HPDE6-E6E7 (cell line): Measurements from ENCODE around the gene INO80B.
"Not testable (repeated sequence)": the region's sequence is repeated elsewhere in the genome, so short reads cannot be mapped to it uniquely, and the experiment has no call there.

ENCODE experiments used
- DNase-seq: peaks from one replicate; pipeline ENCODE4 v3.0.0; 2011; ENCODE audit warnings: missing footprints; ENCODE audit errors: extremely low spot score

INO80B gene

DNA sequence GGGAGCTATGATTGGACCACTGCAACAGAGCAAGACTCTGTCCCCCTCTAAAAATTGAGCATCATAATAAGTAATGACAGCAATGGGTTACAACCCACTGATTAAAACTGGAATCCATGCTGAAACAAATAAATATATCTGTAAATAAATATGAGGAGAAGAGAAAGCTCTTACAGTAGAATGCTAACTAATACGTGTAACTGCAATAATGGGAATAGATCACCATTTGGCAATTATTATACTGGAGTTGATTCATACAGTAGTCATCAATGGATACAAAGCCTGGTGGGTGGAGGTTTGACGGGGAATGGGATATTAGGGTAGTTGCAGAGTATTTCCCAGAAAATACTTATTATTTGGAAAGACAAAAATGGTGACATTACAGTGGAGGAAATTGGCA is 6.1 kb upstream of the INO80B start:
- no peak for DNase-seq

DNA sequence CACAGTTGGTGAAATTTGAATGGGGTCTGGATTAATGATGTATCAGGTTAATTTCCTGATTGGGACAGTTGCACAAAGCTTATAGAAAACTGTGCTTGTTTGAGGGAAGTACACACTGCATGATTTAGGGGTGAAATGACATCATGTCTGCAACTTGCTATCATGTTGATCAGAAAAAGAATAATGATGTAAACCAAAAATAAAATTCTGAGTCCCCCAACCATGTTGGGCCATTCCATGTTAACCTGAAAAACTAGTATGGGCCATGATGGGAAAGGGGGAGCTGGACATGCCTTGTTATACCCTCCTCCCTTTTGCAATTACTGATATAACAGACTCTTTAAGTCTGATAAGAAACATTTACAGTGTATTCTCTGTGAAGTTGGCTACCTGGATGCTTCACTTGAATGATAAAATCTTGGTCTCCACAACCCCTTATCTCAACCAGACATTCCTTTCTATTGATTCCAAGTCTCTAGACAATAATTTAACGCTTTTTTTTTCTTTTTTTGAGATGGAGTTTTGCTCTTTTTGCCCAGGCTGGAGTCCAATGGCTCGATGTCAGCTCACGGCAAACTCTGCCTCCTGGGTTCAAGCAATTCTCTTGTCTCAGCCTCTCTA is 4.2 kb upstream of the INO80B start:
- DNase-seq, result no peak

DNA sequence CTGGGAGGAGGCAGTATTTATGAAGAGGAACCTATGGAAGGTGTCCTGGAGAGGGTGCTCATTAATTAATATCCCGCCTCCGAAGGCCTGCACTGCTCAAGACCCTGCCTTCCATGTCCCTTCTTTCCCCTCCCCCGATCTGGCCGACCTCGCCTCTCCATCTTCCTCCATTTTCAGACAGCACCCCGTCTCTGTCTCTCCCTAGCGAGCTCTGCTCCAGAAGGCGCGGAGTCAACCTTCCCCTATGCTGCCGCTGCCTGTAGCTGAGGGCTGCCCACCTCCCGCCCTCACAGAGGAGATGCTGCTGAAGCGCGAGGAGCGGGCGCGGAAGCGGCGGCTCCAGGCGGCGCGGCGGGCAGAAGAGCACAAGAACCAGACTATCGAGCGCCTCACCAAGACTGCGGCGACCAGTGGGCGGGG is 2.3 kb downstream of the INO80B start:
- no peak for DNase-seq

DNA sequence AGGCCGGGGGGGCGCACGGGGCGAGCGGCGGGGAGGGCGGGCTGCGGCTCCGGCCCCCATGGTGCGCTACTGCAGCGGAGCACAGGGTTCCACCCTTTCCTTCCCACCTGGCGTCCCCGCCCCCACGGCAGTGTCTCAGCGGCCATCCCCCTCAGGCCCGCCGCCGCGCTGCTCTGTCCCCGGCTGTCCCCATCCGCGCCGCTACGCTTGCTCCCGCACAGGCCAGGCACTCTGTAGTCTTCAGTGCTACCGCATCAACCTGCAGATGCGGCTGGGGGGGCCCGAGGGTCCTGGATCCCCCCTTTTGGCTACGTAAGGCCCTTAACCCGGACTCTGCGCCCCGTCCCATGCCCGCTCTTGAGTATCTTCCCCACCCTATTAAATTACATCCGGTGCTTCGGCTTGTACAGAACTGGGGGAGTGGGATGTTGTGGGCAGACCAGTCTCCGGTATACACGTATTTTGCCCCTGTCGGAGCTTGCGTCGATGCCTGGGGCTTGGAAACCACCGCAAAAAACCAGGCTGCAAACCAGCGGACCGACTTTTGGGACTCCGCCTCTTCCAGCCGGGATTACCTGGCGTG is 2.8 kb downstream of the INO80B start:
- no peak for DNase-seq

DNA sequence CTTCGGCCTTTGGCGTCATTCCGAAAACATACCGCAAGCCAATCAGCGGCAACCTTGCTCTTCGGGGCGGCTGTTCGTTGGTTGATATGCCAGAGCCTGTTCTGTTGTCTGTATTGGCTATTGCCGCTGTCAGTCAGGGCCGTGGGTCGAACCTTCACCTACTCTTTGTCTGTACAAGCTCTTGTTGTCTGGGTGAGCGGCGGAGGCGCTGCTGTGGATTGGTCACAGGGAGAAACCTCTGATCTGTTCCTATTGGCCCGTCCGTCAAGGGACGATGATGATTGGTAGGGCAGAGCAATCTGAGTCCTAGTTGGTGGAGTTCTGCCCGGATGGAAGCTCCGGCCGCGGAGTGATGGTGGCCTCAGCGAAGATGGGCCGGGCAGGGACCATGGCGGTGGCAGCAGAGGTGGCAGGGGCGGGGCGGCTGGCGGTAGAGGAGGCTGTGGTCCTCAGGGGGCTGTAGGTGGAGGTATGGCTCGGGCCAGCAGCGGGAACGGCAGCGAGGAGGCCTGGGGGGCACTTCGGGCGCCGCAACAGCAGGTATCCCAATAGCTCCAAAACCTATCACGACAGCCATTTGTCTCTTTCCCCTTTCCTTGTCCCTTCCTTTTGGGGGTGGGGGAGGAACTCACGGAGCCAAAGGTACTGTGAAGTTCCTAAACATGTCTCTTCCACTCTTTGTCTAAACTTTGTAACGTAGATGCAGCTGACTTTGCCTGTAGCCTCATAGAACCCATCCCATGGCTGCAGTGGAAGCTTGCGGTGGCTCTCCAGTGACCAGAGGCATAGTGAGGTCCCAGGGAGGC is 3.4 kb downstream of the INO80B start, which contains the start of gene WBP1:
Gene WBP1 (plus strand): TSS at position 307 of the 806 bp plus-strand sequence. CDS start 165 bp downstream, at position 472.
- peak; percentile 98 for DNase-seq

DNA sequence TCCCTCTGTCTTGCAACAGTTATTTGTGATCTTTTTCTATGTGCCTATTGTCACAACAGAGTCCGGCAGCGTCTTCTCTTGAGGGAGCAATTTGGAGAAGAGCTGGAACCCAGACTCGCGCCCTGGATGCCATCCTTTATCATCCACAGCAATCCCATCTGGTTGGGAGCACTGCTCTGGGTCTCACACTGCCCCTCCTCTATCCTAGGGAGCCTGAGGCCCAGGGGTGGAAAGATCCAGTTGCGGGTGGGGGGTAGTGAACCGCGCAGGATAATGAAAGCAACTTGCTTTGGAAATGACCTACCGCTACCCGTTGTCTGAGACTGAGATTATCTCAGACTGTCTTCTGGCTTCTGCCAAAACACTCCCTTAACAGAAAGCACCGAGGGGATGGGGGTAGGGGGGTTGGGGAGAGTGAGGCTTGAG is 4.1 kb downstream of the INO80B start:
- no peak for DNase-seq

DNA sequence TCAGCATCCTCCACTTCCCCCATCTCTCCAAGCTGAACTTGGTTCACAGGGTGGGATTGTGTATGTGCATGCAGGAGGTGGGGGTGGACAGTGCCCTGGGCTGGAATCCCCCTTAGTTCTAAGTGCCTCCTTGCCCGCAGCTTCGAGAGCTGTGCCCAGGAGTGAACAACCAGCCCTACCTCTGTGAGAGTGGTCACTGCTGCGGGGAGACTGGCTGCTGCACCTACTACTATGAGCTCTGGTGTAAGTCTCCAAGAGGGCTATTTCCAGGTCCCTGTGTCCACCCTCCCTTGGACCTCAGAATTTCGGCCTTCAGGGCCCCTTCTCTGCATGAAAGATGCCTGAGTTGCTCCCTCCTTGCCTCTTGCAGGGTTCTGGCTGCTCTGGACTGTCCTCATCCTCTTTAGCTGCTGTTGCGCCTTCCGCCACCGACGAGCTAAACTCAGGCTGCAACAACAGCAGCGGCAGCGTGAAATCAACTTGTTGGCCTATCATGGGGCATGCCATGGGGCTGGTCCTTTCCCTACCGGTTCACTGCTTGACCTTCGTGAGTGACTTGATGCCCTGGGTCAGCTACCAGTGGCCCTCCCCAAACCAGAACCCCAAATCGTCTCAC is 4.7 kb downstream of the INO80B start:
- DNase-seq, result not testable (repeated sequence)

DNA sequence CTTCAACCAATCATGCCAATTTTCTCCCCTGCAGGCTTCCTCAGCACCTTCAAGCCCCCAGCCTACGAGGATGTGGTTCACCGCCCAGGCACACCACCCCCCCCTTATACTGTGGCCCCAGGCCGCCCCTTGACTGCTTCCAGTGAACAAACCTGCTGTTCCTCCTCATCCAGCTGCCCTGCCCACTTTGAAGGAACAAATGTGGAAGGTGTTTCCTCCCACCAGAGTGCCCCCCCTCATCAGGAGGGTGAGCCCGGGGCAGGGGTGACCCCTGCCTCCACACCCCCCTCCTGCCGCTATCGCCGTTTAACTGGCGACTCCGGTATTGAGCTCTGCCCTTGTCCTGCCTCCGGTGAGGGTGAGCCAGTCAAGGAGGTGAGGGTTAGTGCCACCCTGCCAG is 5.3 kb downstream of the INO80B start:
- not testable (repeated sequence) for DNase-seq

DNA sequence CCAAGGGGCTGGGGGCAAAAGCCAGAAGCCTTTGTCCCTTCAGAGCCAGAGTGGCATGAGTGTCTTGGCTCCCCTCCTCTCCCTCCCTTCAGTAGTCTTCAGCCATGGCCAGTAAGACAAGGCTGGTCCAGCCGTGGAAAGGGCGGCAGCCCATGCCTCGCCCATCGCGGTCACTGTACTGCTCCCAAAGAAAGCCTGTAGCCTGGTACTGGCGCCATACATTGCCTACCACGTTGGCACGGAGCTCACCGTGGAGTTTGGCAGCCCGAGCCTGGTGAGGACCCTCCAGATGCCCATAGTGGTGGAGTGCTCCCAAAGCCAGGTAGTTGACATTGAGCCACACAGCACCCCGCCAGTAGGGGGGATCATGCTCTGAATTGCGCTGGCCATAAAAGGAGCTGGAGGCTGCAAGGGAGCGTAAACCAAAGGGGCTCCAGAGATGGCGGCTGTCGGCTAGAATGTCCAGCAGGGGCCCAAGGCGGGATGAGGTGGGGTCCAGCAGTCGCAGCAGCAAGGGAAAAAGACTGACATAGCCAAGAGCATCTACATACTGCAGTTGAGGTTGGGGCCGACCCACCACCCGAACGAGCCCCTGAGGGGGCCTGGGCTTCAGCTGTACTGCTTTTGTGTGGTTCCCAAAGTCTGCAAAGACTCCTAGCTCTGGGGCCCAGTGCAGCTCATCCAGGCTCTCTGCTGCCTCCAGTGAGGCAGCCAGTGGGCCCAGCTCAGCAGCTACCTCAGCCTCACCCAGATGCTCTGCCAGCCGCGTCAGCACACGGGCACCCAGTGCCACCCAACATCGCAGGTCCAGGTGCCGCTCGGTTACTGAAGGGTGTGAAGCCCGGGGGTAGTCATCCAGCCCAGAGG is 6.5 kb downstream of the INO80B start:
- no peak for DNase-seq

DNA sequence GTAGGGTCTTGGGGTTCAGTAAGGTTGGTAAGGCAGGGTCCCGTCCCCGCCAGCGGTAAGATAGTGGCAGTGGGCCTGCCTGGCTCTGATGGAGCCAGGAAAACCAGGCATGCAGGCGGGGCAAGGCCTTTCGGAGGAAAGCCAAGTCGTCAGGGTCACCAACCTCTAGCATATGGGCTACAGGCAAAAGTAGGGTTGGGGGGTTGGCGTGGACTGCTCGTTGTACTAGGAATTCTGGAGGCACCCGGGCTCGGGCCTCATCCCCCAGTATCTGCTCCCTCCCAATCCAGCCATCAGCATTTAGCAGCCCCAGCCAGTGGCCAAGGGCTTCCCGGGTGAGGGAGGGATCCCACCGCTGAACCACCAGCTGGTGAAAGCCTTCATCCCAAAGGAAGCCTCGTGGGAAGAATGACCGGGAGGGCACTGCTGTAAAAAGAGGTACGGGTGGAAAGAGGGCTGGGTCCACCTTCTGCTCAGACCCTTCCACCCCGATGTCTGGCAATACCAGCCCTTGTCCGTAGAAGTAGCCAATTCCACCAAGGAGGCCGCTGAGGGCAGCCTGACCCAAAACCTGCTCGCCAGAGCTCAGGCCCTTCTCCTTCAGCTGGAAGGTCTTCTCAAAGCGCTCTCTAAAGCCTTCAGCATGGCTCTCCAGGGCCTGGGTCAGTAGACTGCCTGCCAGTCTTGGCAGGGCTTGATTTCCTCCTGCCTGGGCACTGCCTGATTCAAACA is 7.3 kb downstream of the INO80B start:
- no peak for DNase-seq

DNA sequence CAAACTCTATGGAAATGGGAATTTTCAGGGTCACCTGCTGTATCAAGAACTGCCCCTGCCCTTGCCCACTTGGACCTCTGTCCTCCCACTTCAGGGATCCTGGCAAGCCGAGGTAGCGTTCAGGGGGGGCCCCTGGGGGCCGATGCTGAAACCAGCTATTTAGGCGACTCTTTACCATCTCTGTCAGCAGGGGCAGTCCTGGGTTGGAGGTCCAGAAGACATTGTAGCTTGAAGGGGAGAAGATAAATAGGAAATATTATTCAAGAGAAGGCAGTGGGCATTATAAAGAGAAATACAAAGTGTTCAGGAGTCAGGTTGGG is 7.9 kb downstream of the INO80B start:
- DNase-seq, result no peak

DNA sequence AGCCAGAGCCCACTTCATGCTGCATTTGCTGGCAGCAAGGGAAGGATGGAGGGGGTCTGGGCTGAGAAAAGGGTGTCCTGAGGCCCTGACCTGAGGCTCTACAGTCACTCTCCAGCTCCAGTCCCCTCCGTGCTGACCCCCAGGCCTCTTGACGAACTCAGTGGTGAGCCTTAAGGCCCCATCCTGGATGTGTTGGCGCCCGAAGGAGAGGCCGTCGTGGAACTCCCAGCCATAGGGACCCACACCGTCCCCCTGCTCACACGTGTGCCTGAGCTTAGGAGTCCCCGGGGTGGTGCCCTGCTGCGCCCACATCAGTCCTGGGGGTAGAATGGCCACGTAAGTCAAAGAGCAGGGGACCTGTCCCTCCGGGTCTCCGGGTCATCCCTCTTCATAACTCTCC is 9.5 kb downstream of the INO80B start:
- no peak for DNase-seq

DNA sequence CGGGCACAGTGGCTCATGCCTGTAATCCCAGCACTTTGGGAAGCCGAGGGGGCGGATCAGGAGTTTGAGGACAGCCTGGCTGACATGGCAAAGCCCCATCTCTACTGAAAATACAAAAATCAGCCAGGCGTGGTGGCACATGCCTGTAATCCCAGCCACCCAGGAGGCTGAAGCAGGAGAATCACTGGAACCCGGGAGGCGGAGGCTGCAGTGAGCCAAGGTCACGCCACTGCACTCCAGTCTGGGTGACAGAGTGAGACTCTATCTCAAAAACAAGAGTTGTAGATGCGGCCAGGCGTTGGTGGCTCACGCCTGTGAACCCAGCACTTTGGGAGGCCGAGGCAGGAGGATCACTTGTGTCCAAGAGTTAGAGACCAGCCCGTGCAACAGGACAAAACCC is 15.9 kb downstream of the INO80B start:
- not testable (repeated sequence) for DNase-seq

DNA sequence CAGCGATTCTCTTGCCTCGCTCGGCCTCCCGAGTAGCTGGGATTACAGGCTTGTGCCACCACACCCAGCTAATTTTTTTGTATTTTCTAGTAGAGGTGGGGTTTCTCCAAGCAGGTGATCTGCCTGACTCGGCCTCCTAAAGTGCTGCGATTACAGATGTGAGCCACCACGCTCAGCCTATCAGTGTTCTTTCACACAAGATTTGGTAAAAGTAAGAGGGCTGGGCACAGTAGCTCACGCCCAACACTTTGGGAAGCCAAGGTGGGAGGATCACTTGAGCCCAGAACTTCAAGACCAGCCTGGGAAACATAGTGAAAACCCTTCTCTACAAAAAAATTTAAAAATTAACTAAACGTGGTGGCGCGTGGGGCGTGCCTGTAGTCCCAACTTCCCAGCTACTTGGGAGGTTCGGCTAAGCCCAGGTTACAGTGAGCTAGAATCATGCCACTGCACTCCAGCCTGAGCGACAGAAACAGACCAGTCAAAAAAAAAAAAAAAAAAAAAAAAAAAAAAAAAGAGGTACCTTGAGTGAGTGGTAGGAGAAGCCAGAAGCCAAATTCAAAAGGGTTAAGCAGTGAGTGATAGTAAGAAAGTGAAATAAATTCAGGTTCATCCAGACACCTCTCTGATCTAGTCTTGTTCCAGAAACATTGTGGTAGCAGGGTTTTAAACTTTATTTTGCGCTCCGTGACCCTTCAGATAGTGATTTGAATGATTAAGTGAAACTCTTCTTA is 16.6 kb downstream of the INO80B start:
- no peak for DNase-seq

DNA sequence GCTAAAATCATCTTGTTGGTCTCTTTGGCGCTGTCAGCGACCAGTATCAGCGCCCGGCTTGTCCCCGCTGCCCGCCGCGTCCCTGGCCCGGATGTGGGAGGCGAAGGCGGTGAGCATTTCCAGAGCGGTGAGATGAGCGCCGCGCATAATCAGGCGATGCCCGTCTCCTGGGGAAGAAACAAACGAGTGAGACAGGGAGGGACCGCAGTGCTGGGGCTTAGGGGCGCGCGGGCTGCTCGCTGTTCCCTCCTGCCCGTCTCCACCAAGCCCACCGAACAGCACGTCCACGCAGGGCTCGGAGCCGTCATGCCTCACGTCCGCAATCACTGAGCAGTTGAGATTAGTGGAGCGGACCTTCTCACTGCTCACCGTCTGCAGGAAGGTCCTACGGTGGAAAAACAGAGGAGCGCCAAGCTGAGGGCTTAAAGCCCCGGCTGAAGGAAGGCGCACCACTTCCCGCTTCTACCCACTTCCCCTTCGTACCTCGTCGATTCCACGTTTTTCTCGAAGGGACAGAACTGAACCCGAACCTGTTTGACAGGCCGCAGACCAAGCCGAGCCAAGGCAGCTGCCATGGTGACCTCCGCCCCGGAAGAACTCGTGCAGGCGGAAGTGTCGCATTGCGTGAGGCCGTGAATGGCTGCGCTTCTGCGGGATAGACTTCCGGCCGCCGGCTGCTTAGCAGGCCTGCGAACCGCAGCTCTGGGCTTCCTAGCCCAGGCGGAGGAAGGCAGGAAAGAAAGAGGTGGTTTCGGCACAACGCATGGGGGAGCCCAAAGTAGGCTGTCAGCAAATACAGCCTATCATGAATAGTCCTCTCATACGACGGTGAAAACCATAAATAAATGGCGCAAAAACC is 17.4 kb downstream of the INO80B start, which contains the start of gene MRPL53:
Gene MRPL53 (minus strand): TSS at position 595 of the 859 bp plus-strand sequence. CDS start 20 bp downstream, at position 575.
- no peak for DNase-seq

DNA sequence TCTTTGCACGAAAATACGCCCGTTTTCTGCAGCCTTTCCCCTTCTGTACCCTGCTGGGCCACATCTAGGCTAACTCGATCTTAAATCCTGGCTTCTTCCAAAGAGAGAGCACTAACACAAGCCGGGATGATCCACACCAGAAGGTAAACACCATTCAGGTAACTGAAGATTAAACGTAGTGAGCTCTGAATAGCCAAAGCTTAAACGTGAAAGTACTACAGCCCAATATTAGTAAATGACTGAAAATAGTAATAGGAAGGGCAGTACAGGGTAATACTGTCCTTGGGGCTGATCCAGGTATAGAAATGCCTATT is 18.0 kb downstream of the INO80B start:
- no peak for DNase-seq

DNA sequence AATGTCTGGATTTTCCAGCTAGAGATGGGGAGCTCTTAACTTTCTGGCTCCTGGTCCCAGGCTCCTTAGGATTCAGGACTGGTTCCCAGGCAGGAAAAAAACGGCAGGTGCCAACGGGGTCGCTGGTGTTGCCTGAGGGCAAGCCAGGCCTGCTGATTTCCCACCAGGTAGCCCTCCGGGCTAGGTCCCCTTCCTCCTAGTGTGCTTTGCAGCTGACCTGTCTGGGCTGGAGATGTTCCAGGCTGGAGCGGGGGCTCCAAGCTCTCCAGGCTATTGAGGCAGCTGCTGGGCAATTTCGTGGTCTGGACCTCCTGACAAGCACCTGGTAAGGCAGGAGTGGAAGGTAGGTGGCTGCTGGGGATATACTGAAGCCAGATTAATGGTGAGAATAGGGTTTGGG is 19.6 kb downstream of the INO80B start:
- no peak for DNase-seq

DNA sequence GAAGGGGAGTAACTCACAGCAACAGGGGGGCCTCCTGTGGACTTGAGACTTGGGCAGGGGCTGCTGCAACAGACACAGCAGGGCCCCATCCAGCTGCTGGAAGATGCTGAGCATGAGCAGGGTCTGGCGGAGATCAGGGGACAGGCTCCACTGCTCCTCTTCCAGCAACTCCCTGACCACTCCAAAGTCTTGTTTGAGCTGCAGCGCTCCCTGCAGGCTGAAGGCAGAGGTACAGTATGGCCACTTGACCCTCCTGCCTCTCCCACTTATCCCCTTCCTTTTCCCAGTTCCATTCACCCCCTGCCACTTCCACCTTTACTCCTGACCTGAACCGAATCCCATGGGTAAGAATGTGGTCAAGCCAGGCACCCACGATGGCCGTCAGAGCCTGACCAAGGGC is 20.0 kb downstream of the INO80B start:
- no peak for DNase-seq

DNA sequence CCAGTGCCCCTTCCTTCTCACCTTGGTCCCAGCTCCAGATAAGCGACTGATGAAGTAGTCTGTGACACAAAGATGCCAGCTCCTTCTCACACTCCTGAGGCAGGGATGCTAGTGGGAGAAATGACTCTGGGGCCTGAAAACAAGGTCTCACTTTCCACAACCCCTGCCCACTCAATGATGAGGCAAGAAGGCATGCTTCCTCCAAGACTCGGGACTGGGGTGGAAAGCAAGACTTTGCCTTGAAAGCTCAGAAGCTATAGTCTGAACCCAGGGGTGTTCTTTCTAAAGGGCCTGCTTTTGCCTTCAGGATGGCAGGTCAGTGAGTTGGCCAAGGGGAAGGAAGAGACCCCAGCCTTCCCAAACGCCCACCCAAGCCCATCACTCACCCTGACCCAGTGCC is 26.5 kb downstream of the INO80B start:
- DNase-seq, result no peak
